Omental fat pad (tissue), 4 donors: ENCODE data around the gene BICC1. TPM values are rescaled to one million over a fixed set of nuclear protein-coding genes. Genes with fewer than 3 reads are reported as not detected.

ENCODE experiments used
- ATAC-seq: fragments of 150-250 bp; one replicate; pipeline ENCODE4 v1.9.1; 2016; ENCODE audit warnings: mild to moderate bottlenecking, moderate library complexity; ENCODE audit not compliant: low FRiP score
- DNase-seq: peaks from one replicate; pipeline ENCODE4 v3.0.0-alpha.2; 2019; ENCODE audit warnings: low spot score
- total RNA-seq, 4 donors: library from RNA; depleted of rRNA; stranded (reverse); fragments of >200 nt; gene quantifications; one replicate each; pipeline ENCODE4 v1.1.0, GENCODE V29; 2016
- TF ChIP-seq, protein P1 (sequence below), 3 donors: fragments of 450-650 bp; IDR thresholded peaks; one replicate each; pipeline ENCODE4 v1.5.1; 2016 to 2017; ENCODE audit warnings: antibody characterized with exemption in 3 of 3, mild to moderate bottlenecking in 3 of 3, moderate library complexity in 2 of 3

BICC1 gene
- total RNA-seq, 4 donors from 2014 or later = 14.8 to 44.6 (median 27.2) TPM

DNA sequence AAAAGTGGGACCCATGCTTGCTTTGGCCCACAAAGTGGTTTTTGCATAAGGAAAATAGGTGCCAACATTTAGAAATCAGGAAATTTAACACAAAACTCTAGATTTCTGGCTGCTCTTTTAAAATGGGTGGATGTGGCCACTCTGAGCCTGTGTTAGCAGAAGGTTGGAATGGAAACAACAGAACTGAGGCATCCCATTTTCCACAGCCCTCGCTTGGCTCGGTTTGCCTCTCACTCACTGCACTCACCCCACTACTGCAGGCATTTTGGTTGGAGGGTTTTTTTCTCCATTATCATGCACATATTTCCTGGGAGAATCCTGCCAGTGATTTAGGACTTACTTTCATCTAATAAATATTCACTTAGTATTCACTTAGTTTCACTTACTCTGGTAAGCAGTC lies 178.9 kb downstream of the BICC1 start:
- TF ChIP-seq, protein P1, sequence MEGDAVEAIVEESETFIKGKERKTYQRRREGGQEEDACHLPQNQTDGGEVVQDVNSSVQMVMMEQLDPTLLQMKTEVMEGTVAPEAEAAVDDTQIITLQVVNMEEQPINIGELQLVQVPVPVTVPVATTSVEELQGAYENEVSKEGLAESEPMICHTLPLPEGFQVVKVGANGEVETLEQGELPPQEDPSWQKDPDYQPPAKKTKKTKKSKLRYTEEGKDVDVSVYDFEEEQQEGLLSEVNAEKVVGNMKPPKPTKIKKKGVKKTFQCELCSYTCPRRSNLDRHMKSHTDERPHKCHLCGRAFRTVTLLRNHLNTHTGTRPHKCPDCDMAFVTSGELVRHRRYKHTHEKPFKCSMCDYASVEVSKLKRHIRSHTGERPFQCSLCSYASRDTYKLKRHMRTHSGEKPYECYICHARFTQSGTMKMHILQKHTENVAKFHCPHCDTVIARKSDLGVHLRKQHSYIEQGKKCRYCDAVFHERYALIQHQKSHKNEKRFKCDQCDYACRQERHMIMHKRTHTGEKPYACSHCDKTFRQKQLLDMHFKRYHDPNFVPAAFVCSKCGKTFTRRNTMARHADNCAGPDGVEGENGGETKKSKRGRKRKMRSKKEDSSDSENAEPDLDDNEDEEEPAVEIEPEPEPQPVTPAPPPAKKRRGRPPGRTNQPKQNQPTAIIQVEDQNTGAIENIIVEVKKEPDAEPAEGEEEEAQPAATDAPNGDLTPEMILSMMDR (IDR thresholded peaks at IDR 0.05) = no peak
- DNase-seq (no peak), ATAC-seq (peak; percentile 94)

DNA sequence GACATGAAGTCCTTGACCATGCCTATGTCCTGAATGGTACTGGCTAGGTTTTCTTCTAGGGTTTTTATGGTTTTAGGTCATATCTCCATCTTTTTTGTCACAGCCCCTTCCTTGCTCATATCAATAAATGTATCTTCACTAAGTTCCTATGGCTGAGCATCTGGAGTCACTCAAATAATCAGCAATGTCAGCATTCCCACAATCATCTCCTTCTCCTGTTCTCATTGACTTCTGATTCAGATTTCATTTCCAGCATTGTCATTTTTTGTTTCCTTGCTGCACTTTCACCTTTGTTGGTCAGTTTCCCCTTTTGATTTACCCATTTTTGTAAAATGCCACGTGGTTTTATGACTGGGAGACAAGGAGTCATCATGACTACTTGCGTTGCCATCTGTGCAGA lies 181.2 kb downstream of the BICC1 start:
- ATAC-seq (no peak), DNase-seq (no peak)
- TF ChIP-seq, protein P1 (IDR thresholded peaks at IDR 0.05) = no peak

DNA sequence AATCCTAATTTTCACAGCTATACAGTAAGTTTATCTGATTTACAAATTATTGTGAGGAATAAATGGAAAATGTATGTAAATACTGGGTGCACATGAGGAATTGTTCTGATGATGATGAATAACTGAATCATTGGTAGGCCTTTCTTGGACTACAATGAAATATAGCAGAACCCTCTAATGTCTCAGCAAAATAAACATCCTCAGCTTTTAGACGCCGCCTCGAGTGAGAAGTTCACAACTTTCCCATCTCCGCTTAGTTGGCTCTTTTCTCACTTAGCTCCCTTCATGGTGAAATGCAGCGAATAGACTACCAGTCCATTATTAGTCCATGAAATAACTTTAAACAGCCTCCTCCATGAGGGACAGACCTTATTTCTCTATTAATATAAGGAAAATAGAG lies 182.3 kb downstream of the BICC1 start:
- DNase-seq = no peak
- no peak for ATAC-seq
- TF ChIP-seq, protein P1 (IDR thresholded peaks at IDR 0.05) = no peak

DNA sequence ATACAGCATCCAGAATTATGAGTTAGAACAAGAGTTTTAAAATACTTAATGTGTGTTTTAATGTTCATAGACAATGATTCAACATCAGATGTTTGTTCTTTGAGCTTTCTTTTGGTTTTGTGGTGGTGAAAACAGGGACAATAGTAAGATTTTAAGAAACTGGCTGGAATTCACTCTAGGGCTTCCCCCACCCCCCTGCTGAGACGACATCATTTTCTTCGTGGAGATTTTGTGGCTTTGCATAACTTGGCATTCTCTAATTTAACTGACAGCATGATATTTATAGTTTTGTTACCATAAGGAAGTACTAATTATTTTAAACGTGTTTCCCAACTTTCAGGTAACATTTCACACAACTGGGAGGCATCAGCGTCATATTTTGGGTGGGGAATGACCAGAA lies 184.1 kb downstream of the BICC1 start:
- TF ChIP-seq, protein P1 (IDR thresholded peaks at IDR 0.05) = no peak
- ATAC-seq (no peak), DNase-seq (no peak)

DNA sequence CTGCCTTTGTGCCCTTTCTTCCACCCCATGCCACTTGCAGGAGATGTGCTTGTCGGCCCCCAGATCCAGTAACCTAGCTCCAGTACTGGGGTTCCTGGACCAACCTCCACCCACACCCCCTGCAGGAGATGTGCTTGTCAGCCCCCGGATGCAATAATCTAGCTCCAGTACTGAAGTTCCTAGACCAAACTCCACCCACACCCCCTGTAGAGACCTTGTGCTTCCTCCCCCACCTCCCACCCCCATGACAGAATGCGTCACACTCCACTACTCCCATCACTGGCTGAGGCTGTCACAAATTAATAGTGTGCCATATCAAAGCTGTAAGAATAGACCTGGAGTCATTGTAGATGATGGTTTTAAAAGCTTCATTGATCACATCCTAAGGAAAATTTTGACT lies 185.0 kb downstream of the BICC1 start:
- TF ChIP-seq, protein P1 (IDR thresholded peaks at IDR 0.05) = no peak
- DNase-seq (no peak), ATAC-seq (no peak)

DNA sequence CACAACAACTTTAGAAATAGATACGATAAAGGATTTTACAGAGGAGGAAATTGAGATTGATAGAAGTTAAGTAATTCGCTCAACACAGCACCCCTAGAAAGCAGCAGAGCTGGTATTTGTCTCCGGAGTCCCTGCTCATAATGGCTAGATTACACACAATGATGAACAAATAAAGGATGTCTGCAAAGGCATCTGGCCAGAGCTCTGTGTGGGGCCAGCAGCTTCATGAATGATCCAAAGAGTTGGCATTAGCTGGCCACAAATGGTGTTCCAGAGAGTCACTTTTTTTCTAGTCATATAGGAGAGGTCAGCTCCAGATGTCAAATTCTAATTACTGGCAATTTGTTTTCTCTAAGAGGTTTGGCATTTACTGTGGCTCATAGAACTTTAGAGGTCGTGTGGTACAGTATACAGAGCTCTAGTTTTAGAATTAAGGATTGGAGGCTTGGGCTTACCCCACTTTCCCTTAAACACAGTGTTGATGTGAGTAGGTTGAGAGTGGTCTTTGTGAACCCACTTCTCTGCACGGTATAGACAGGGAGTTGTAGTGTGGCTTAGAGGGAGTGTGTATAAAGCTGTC lies 186.2 kb downstream of the BICC1 start:
- TF ChIP-seq, protein P1 (IDR thresholded peaks at IDR 0.05) = no peak
- ATAC-seq = no peak
- no peak for DNase-seq

DNA sequence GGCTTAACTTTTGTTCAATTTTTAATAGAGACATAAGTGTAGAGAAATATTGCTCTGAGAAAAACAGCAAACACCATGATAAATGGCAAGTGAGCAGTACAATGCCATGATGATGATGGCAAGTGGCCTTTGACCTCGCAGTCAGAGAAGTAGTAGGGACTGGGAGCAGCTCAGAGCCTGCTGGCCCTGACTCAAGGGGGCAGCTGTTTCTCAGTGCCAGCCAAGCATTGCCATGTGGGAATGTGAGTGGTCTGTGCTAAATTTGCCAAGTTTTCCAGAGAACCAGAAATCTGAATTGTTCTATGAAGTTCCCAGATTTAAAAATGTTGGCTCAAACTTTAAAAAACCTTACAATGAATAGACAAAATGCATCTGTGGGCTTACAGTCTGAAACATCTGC lies 187.9 kb downstream of the BICC1 start:
- no peak for ATAC-seq
- DNase-seq = no peak
- TF ChIP-seq, protein P1 (IDR thresholded peaks at IDR 0.05) = no peak
